HFF-Myc (cell line): ENCODE data around the gene BPIFB6.

Source experiments
- DNase-seq: peaks from one replicate; pipeline ENCODE4 v3.0.0-alpha.2; 2011; ENCODE audit warnings: low read depth; ENCODE audit errors: extremely low read depth
- H3K4me3 ChIP-seq: replicated peaks from 2 replicates; pipeline ENCODE4 v1.5.1; 2011; ENCODE audit warnings: low read depth, mild to moderate bottlenecking, control low read depth, low read length
- TF ChIP-seq, protein P1 (sequence below): IDR thresholded peaks from 2 replicates; pipeline ENCODE4 v1.5.1; 2012; ENCODE audit warnings: mild to moderate bottlenecking, low read depth, low read length, control low read depth; ENCODE audit errors: missing control alignments

Gene BPIFB6

DNA sequence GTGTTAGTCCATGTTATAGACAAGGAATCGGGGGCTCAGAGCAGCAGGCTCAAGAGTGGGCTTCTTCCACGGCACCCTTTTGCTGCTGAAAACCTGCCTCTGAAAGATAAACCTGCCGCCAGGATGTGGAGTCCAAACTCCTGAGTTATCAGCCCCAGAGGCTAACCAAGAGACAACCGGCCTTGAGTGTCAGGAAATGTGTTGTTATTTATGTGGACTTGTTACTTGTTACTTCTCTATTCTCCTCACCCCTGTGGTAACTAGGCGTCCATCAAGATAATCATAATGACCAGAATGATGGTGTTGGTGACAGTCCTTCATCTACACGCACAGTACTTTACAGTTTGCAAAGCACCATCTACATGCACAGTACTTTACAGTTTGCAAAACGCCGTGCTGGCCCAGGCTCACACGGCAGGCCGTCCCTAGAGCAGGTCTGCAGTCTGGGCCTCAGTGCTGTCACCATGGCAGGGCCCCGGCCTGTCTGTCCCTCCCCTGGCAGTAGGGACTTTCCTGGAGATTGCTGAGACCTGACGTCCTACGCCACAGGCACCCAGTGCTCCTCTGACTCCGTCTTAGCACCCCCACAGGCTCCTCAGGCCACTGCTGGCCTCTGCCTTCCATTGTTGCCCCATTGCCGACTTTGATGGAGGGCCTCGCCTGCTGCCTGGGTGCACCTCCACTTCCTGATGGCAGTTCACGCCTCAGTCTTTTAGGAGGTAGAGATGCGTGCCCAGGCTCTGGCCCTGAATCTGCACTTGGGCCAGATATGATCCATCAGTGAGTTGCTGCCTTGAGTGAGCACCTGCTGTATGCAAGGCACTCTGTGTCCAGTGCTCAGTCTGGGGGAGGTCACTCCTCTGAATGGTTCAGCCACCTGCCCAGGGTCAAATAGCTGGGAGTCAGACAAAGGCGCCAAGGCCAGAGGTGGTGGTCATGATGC lies 38.9 kb downstream of the BPIFB6 start:
- TF ChIP-seq, protein P1, sequence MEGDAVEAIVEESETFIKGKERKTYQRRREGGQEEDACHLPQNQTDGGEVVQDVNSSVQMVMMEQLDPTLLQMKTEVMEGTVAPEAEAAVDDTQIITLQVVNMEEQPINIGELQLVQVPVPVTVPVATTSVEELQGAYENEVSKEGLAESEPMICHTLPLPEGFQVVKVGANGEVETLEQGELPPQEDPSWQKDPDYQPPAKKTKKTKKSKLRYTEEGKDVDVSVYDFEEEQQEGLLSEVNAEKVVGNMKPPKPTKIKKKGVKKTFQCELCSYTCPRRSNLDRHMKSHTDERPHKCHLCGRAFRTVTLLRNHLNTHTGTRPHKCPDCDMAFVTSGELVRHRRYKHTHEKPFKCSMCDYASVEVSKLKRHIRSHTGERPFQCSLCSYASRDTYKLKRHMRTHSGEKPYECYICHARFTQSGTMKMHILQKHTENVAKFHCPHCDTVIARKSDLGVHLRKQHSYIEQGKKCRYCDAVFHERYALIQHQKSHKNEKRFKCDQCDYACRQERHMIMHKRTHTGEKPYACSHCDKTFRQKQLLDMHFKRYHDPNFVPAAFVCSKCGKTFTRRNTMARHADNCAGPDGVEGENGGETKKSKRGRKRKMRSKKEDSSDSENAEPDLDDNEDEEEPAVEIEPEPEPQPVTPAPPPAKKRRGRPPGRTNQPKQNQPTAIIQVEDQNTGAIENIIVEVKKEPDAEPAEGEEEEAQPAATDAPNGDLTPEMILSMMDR, result no peak
- no peak overlapping the region for H3K4me3 ChIP-seq
- no peak for DNase-seq

DNA sequence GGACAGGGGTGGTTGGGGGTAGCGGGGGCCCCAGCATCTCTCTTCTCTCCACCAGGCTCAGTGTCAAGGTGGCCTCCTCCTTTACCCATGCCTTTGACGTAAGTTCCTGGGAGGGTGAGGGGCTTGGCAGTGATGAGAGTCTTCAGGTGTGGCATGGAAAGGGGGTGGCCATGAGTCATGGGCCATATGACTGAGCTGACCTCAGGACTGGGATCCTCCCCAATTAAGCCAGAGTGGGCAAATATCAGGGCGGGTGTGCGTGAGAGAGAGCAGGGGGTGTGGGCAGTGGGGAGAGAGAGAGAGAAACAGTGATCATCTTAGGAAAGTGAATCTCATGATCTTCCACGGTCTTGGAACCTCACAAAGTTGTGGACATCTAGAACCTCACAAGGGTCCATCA lies 39.8 kb downstream of the BPIFB6 start:
- TF ChIP-seq, protein P1, result no peak
- DNase-seq, result no peak
- no peak overlapping the region for H3K4me3 ChIP-seq

DNA sequence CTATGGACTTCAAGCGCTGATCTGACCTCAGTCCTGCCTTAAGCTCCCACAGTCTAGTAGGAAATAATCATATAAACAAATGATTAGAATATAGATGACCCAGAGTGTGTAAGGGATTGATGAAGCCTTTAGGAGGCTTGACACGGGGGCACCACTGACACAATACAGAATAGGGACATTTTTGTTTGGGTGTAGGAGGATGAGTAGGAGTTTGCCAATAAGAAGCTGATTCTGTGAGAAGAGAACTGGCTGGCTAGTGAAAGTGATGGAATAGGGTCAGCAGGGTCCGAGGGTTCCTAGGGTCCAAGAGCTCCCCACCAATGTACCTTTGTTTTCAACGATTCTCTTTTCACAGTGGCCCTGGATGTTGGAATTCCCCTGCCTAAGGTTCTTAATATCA lies 40.9 kb downstream of the BPIFB6 start:
- DNase-seq, result no peak
- H3K4me3 ChIP-seq, result no peak overlapping the region
- TF ChIP-seq, protein P1, result no peak

DNA sequence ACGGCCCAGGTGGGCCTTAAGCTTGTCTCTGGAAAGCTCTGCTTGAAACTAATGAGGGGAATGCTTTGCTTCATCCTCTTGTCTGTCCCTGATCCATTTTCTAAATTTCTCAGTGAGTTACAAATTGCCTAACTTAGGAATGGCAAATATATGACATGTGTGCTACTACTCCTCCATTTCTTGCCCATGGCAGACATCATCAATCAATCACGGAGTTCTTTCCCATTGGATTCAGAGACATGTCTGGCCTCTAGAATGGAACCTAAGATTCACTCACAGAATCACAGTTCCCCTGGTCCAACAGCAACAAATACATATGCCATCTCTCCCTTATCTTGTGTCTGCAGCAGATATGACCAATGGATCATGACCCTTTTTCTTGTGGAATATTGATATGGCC lies 41.4 kb downstream of the BPIFB6 start:
- no peak overlapping the region for H3K4me3 ChIP-seq
- TF ChIP-seq, protein P1, result no peak
- DNase-seq, result no peak

DNA sequence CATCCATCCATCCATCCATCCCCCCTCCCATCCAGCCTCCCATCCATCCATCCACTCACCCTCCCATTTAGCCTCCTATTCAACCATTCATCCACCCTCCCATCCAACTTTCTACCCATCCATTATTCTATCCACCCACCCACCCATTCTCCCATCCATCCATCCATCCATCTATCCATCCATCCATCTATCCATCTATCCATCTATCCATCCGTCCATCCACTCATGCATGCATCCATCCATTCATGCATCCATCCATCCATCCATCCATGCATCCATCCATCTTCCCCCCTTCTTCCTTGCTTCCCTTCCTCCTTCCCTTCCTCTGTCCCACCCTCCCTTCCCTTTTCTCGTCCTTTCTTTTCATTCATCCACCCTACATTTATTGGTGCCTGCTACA lies 43.2 kb downstream of the BPIFB6 start:
- TF ChIP-seq, protein P1, result no peak

DNA sequence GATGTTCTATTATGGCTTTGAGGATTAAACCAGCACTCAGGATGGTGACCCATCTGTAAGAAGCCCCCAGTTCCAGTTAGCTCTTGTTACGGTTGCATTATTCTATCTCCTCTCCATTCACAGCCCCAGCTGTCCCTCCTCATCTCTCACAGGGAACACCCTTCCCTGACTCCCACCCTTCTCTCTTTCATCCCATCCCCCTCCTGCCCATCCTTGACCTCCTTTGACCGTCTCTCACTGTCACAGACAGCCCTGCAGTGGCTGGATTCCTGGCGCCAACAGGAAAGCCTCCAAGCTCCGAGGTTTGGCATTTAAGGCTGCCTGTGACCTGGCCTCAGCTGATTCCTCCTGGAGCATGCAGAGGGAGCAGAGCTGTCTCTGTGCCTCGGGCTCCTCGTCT lies 43.8 kb downstream of the BPIFB6 start:
- no peak for DNase-seq

More for the DNA sequence above, 43.2 kb downstream of the BPIFB6 start:
- no peak overlapping the region for H3K4me3 ChIP-seq
- no peak for DNase-seq

More for the DNA sequence above, 43.8 kb downstream of the BPIFB6 start:
- TF ChIP-seq, protein P1, result no peak
- H3K4me3 ChIP-seq, result no peak overlapping the region
